Hepatocyte (in vitro differentiated cells): Measurements from ENCODE around the gene CTDNEP1. TPM values are rescaled to one million over a fixed set of nuclear protein-coding genes. Genes with fewer than 3 reads are reported as not detected.
A peak's percentile ranks its signal among the peaks of the same experiment; 100 is the strongest.

Experiments
- DNase-seq: peaks from one replicate; pipeline ENCODE4 v3.0.0-alpha.2; 2016; ENCODE audit warnings: low spot score
- H2AFZ ChIP-seq: fragments of 200-600 bp; sonication (generic); 2 replicates; pipeline ENCODE4 v1.6.0; 2016; ENCODE audit warnings: antibody characterized with exemption, mild to moderate bottlenecking
- H3K27ac ChIP-seq: fragments of 200-600 bp; sonication (generic); 2 replicates; pipeline ENCODE4 v1.5.1; 2016; ENCODE audit warnings: mild to moderate bottlenecking
- H3K27me3 ChIP-seq: fragments of 200-600 bp; sonication (generic); 2 replicates; pipeline ENCODE4 v1.6.1; 2016
- H3K36me3 ChIP-seq: fragments of 200-600 bp; sonication (generic); replicated peaks from 2 replicates; pipeline ENCODE4 v1.5.1; 2016; ENCODE audit warnings: low read depth; ENCODE audit not compliant: insufficient read depth
- H3K4me1 ChIP-seq: fragments of 200-600 bp; sonication (generic); 2 replicates; pipeline ENCODE4 v1.5.1; 2016; ENCODE audit warnings: mild to moderate bottlenecking, moderate library complexity; ENCODE audit not compliant: insufficient read depth
- H3K4me2 ChIP-seq: fragments of 200-600 bp; sonication (generic); 2 replicates; pipeline ENCODE4 v1.6.0; 2016
- H3K4me3 ChIP-seq: fragments of 200-600 bp; sonication (generic); 2 replicates; pipeline ENCODE4 v1.5.1; 2016; ENCODE audit warnings: mild to moderate bottlenecking
- H3K79me2 ChIP-seq: fragments of 200-600 bp; sonication (generic); 2 replicates; pipeline ENCODE4 v1.6.0; 2017; ENCODE audit warnings: mild to moderate bottlenecking
- H3K9me2 ChIP-seq: fragments of 200-600 bp; sonication (generic); replicated peaks from 2 replicates; pipeline ENCODE4 v1.6.0; 2017; ENCODE audit warnings: mild to moderate bottlenecking; ENCODE audit not compliant: insufficient read depth
- H3K9me3 ChIP-seq: fragments of 200-600 bp; sonication (generic); 2 replicates; pipeline ENCODE4 v1.5.1; 2016; ENCODE audit warnings: low read depth, mild to moderate bottlenecking
- H4K20me1 ChIP-seq: fragments of 200-600 bp; sonication (generic); 2 replicates; pipeline ENCODE4 v1.6.0; 2016; ENCODE audit warnings: mild to moderate bottlenecking; ENCODE audit not compliant: insufficient read depth, poor library complexity, severe bottlenecking
- CTCF ChIP-seq: fragments of 200-600 bp; sonication (generic); IDR thresholded peaks from 2 replicates; pipeline ENCODE4 v1.5.1; 2016; ENCODE audit warnings: antibody characterized with exemption, mild to moderate bottlenecking; ENCODE audit not compliant: poor library complexity
- EZH2 ChIP-seq: fragments of 200-600 bp; sonication (generic); IDR thresholded peaks from 2 replicates; pipeline ENCODE4 v1.6.1; 2016; ENCODE audit warnings: antibody characterized with exemption, mild to moderate bottlenecking, borderline replicate concordance
- EZH2phosphoT487 ChIP-seq: fragments of 200-600 bp; sonication (generic); IDR thresholded peaks from one replicate; pipeline ENCODE4 v1.6.1; 2018; ENCODE audit warnings: antibody characterized with exemption, mild to moderate bottlenecking, low read depth, moderate library complexity; ENCODE audit not compliant: unreplicated experiment, severe bottlenecking
- WGBS: methylation state at CpG from one replicate; pipeline ENCODE4 v1.1.6; 2016; ENCODE audit warnings: low lambda C conversion rate; ENCODE audit errors: missing lambda C conversion rate; 5-methylcytosine and 5-hydroxymethylcytosine counted together
- polyA plus RNA-seq: library from polyadenylated mRNA; unstranded; fragments of >200 nt; fragmentation: Nextera tagmentation; extraction: Ambion mirVana; gene quantifications from 2 replicates; pipeline ENCODE4 v1.2.1, GENCODE V29; 2016
- total RNA-seq: library from RNA; depleted of rRNA; stranded (reverse); fragments of >200 nt; gene quantifications from 2 replicates; pipeline ENCODE4 v1.2.3, GENCODE V29; 2014

CTDNEP1 gene
- total and polyA plus RNA-seq, 2 experiments from 2014 or later, result 44.6 to 86.9 TPM

GRCh38 chr17:7252176-7253043 is 876 bp upstream of the CTDNEP1 start, which contains the start of gene ELP5:
Gene ELP5, plus strand, starts transcription at chr17:7252215. Its CDS starts 336 bp downstream, at chr17:7252551.
- Histone ChIP-seq H4K20me1 (peaks cover 7% of the 10 kb centered on the region), H3K79me2 (peaks cover 86% of the 10 kb centered on the region), H2AFZ (peak within 1 kb of the TSS; percentile 94), H3K4me3 (peak within 1 kb of the TSS; percentile 91), H3K9me2 (no peaks in the 10 kb centered on the region), H3K36me3 (no peaks in the 10 kb centered on the region), H3K27ac (peak within 1 kb of the TSS; percentile 98), H3K4me2 (peak within 1 kb of the TSS; percentile 92), H3K27me3 (no peaks in the 10 kb centered on the region), H3K4me1 (peaks cover 15% of the 10 kb centered on the region), H3K9me3 (no peaks in the 10 kb centered on the region)
- WGBS, result 3% methylated on average over 38 of the region's 55 CpGs
- TF ChIP-seq CTCF (peak; percentile 46), EZH2 (no peak)
- peak; percentile 95 for DNase-seq

DNA sequence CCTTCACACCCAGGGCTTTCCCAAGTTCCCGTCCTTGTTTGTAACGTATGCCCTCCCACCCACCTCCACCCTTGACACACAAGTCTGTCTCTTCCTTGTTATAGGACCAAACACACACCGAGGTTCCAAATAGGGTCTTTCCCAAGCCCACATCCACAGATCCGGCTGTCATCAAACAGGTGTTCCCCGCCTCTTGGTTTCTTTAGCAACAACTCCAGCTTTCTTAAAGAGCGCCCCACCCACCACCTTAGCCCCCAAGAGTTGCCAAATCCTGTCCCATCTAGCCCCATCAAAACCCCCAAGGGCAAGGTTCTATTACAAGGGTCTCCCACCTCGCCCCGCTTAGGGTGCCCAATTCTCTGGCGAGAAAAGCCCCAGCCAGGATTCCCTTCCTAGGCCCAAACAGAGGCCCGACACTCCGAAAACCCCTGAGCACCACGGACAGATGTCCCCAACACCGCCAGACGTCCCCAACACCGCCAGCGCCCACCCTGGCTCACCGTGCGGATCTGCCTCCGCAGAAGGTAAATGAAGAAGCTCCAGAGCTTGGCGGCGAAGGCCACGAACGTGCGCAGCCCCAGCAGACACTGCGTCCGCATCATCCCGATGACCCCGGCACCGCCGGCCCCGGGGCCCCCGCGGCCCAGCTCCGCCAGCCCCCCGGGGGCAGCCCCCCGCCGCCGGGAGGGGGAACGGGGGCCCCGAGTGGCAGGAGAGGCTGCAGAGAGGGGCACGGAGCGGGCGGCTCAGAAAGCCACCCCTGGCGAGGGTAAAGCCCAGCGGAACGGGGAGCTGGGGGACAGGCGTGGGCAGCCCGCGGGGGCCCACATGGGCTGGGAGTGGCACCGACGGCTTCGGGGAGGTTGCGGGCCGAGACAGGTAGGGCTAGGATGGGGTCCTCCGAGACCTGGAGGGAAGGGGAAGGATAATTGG is 573 bp downstream of the CTDNEP1 start:
- peak overlapping the region; percentile 92 for H3K4me2 ChIP-seq
- peak overlapping the region; percentile 91 for H3K4me3 ChIP-seq
- peak overlapping the region; percentile 94 for H2AFZ ChIP-seq
- H3K27ac ChIP-seq, result peak overlapping the region; percentile 94
- peak; percentile 35 for DNase-seq
- H3K4me1 ChIP-seq, result peaks cover 15% of the 10 kb centered on the region
- under 1% methylated on average over 26 of the region's 55 CpGs for WGBS
- TF ChIP-seq CTCF (no peak), EZH2 (no peak), EZH2phosphoT487 (no peak)
- peaks cover 87% of the 10 kb centered on the region for H3K79me2 ChIP-seq
- no peaks in the 10 kb centered on the region for H3K27me3 ChIP-seq
- H3K36me3 ChIP-seq, result no peaks in the 10 kb centered on the region
- H3K9me2 ChIP-seq, result no peaks in the 10 kb centered on the region
- peaks cover 7% of the 10 kb centered on the region for H4K20me1 ChIP-seq
- no peaks in the 10 kb centered on the region for H3K9me3 ChIP-seq

DNA sequence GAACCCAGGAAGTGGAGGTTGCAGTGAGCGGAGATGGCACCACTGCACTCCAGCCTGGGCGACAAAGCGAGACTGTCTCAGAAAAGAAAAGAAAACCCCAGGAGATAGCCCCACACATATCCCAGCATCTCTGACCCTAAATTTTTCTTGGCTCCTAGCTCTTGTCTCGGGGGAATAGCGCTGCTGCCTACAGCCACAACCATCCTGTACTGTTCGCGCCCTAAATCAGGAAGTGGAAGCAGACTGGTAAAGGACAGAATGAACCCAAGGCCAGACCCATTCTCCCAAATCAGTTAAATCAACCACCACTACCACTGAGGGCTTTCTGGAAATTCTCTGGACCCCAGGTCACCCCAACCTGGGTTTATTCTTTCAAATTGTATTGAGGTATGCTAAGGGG is 1.7 kb downstream of the CTDNEP1 start:
- Histone ChIP-seq H3K9me2 (no peaks in the 10 kb centered on the region), H4K20me1 (peaks cover 7% of the 10 kb centered on the region), H2AFZ (no peak overlapping the region), H3K27ac (peak overlapping the region; percentile 94), H3K79me2 (peaks cover 82% of the 10 kb centered on the region), H3K4me2 (peak overlapping the region; percentile 92), H3K9me3 (no peaks in the 10 kb centered on the region), H3K4me1 (peaks cover 15% of the 10 kb centered on the region), H3K36me3 (no peaks in the 10 kb centered on the region), H3K27me3 (no peaks in the 10 kb centered on the region), H3K4me3 (peak overlapping the region; percentile 91)
- DNase-seq, result no peak
- WGBS, result 96% methylated on average over 7 of the region's 7 CpGs
- no peak for TF ChIP-seq EZH2phosphoT487
- no peak for TF ChIP-seq EZH2
- TF ChIP-seq CTCF, result no peak
